ENCODE measurements around the gene AKAP9. TPM values are rescaled to one million over a fixed set of nuclear protein-coding genes. Genes with fewer than 3 reads are reported as not detected.
"Not testable (repeated sequence)": the region's sequence is repeated elsewhere in the genome, so short reads cannot be mapped to it uniquely, and the experiment has no call there.

Gene AKAP9
- polyA plus RNA-seq, 1 experiment: 7.4 TPM

GRCh38 chr7:92071032-92071431 lies 130.4 kb downstream of the AKAP9 start:
- POLR2A ChIA-PET: no interaction called here
- no peak for TF ChIP-seq CTCF (IDR thresholded peaks at IDR 0.05; ENCODE audit: insufficient read depth, low read depth, low read length)
- Histone ChIP-seq H3K36me3 (ENCODE audit: control insufficient read depth, insufficient read depth, low read length) (peaks cover 4% of the 10 kb centered on the region), H3K27me3 (ENCODE audit: control insufficient read depth, insufficient read depth, low read length) (no peaks in the 10 kb centered on the region), H3K4me3 (ENCODE audit: low read depth, low read length) (no peak overlapping the region)
- no peak for DNase-seq (ENCODE audit: low read depth)
- CTCF ChIA-PET: no interaction called here

GRCh38 chr7:92072121-92072520 lies 131.5 kb downstream of the AKAP9 start:
- H3K36me3 ChIP-seq (ENCODE audit: control insufficient read depth, insufficient read depth, low read length): peaks cover 3% of the 10 kb centered on the region
- H3K27me3 ChIP-seq (ENCODE audit: control insufficient read depth, insufficient read depth, low read length): no peaks in the 10 kb centered on the region
- POLR2A ChIA-PET: no interaction called here
- CTCF ChIA-PET: interaction anchor here (1.1 kb wide), 1 partner anchor 192 kb away, joined by 3 read pairs; the partner anchor contains the start of gene MTERF1
- no peak overlapping the region for H3K4me3 ChIP-seq (ENCODE audit: low read depth, low read length)
- DNase-seq (ENCODE audit: low read depth): no peak
- no peak for TF ChIP-seq CTCF (IDR thresholded peaks at IDR 0.05; ENCODE audit: insufficient read depth, low read depth, low read length)

- Histone ChIP-seq H3K4me3 (ENCODE audit: low read depth, low read length) (no peak overlapping the region), H3K27me3 (ENCODE audit: control insufficient read depth, insufficient read depth, low read length) (no peaks in the 10 kb centered on the region), H3K36me3 (ENCODE audit: control insufficient read depth, insufficient read depth, low read length) (no peaks in the 10 kb centered on the region; the same call in 1 of the 2 replicates)
- no peak for TF ChIP-seq CTCF (IDR thresholded peaks at IDR 0.05; ENCODE audit: insufficient read depth, low read depth, low read length)
- no peak for DNase-seq (ENCODE audit: low read depth)
- ChIA-PET POLR2A (no interaction called here), CTCF (interaction anchor here (1.1 kb wide), 1 partner anchor 193 kb away, joined by 3 read pairs; the partner anchor contains the start of gene MTERF1)
Observed at GRCh38 chr7:92072708-92073107, 132.0 kb downstream of the AKAP9 start.

- Histone ChIP-seq H3K4me3 (ENCODE audit: low read depth, low read length) (no peak overlapping the region), H3K27me3 (ENCODE audit: control insufficient read depth, insufficient read depth, low read length) (no peaks in the 10 kb centered on the region), H3K36me3 (ENCODE audit: control insufficient read depth, insufficient read depth, low read length) (no peaks in the 10 kb centered on the region; the same call in 1 of the 2 replicates)
- TF ChIP-seq CTCF (IDR thresholded peaks at IDR 0.05; ENCODE audit: insufficient read depth, low read depth, low read length): no peak
- ChIA-PET POLR2A (no interaction called here), CTCF (no interaction called here)
- no peak for DNase-seq (ENCODE audit: low read depth)
Observed at GRCh38 chr7:92075455-92076158, 134.9 kb downstream of the AKAP9 start.

GRCh38 chr7:92076509-92076908 lies 135.8 kb downstream of the AKAP9 start:
- POLR2A ChIA-PET: no interaction called here
- no peaks in the 10 kb centered on the region for H3K27me3 ChIP-seq (ENCODE audit: control insufficient read depth, insufficient read depth, low read length)
- H3K4me3 ChIP-seq (ENCODE audit: low read depth, low read length): no peak overlapping the region
- DNase-seq (ENCODE audit: low read depth): no peak
- no peaks in the 10 kb centered on the region; the same call in 1 of the 2 replicates for H3K36me3 ChIP-seq (ENCODE audit: control insufficient read depth, insufficient read depth, low read length)
- CTCF ChIA-PET: no interaction called here
- TF ChIP-seq CTCF (IDR thresholded peaks at IDR 0.05; ENCODE audit: insufficient read depth, low read depth, low read length): no peak

- CTCF ChIA-PET; H3K36me3 ChIP-seq (ENCODE audit: control insufficient read depth, insufficient read depth, low read length); H3K4me3 ChIP-seq (ENCODE audit: low read depth, low read length); POLR2A ChIA-PET; DNase-seq (ENCODE audit: low read depth); H3K27me3 ChIP-seq (ENCODE audit: control insufficient read depth, insufficient read depth, low read length): not testable (repeated sequence)
Observed at GRCh38 chr7:92083922-92084321, 143.3 kb downstream of the AKAP9 start.

Data from BJ (cell line).